ENCODE measurements around the gene MINDY4. TPM values are rescaled to one million over a fixed set of nuclear protein-coding genes. Genes with fewer than 3 reads are reported as not detected.

The MINDY4 gene
- total and polyA plus RNA-seq, 2 of the 8 experiments (the other 6 are each of a cell fraction or from before 2014, with no cell fraction given), result 1.3 to 3.6 TPM

DNA sequence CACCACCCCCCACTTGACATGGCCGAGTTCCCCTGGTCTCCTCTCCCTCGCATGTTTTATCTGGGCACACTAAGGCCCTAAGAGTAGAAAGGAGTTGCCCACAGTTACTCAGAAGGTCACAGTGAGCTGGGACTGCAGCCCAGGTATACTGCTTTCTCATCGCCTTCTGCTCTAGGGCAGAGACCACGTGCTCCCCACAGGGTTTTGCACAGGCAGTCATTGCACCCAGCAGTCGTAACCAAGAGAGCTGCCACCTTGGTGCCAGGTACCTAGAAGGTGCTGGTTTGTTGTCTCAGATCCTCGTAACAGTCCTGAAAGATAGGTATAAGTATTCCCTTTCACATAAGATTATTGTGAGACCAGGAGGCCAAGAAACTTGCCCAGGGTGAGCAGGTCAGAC is 1.8 kb downstream of the MINDY4 start (continued):
- TF ChIP-seq JUN (IDR thresholded peaks at IDR 0.05; ENCODE audit: low read depth, low read length) (no peak), PHF8 (conservative IDR thresholded peaks at IDR 0.05; ENCODE audit: low read depth, low read length) (no peak), SP2 (IDR thresholded peaks at IDR 0.05; ENCODE audit: low read length) (no peak), CTBP2 (IDR thresholded peaks at IDR 0.05; ENCODE audit: borderline replicate concordance, insufficient read depth, insufficient read length, low read length) (no peak), MAFK (IDR thresholded peaks at IDR 0.05; ENCODE audit: low read depth, low read length) (no peak)

Data from H1 (cell line).